ENCODE measurements around the gene CHST8. TPM values are rescaled to one million over a fixed set of nuclear protein-coding genes. Genes with fewer than 3 reads are reported as not detected.
"Not testable (repeated sequence)": the region's sequence is repeated elsewhere in the genome, so short reads cannot be mapped to it uniquely, and the experiment has no call there.

CHST8 gene
- total and polyA plus RNA-seq, 2 donors, result 0.23 to 0.47 TPM

- H3K27me3 ChIP-seq (ENCODE audit: control insufficient read depth in 2 of 2, insufficient read depth in 1 of 2, low read length in 1 of 2); DNase-seq (ENCODE audit: low read depth in 6 of 9, low spot score in 9 of 9); H3K4me1 ChIP-seq (ENCODE audit: control insufficient read depth in 2 of 2, insufficient read depth in 2 of 2, low read length in 2 of 2); H3K9me3 ChIP-seq (ENCODE audit: control insufficient read depth in 2 of 2, insufficient read depth in 1 of 2, low read length in 1 of 2); H3K4me3 ChIP-seq (ENCODE audit: low read length in 2 of 2); H3K36me3 ChIP-seq (ENCODE audit: control insufficient read depth in 2 of 2, insufficient read depth in 2 of 2, low read length in 1 of 2); H3K27ac ChIP-seq (ENCODE audit: low read depth in 1 of 2, low read length in 1 of 2): not testable (repeated sequence)
- WGBS, result 95% methylated on average over 9 of the region's 9 CpGs
Observed at GRCh38 chr19:33663316-33663715, 41.6 kb downstream of the CHST8 start.

GRCh38 chr19:33664744-33665143, 43.0 kb downstream of the CHST8 start:
- WGBS, result 94% methylated on average over 5 of the region's 5 CpGs
- H3K27me3 ChIP-seq (ENCODE audit: control insufficient read depth in 2 of 2, insufficient read depth in 1 of 2, low read length in 1 of 2), result no peaks in the 10 kb centered on the region
- H3K9me3 ChIP-seq (ENCODE audit: control insufficient read depth in 2 of 2, insufficient read depth in 1 of 2, low read length in 1 of 2), result no peaks in the 10 kb centered on the region
- H3K36me3 ChIP-seq (ENCODE audit: control insufficient read depth in 2 of 2, insufficient read depth in 2 of 2, low read length in 1 of 2), result no peaks in the 10 kb centered on the region
- H3K4me3 ChIP-seq (ENCODE audit: low read length in 2 of 2), result no peak overlapping the region
- no peak for DNase-seq (ENCODE audit: low read depth in 6 of 9, low spot score in 9 of 9)
- H3K27ac ChIP-seq (ENCODE audit: low read depth in 1 of 2, low read length in 1 of 2), result no peak overlapping the region
- no peaks in the 10 kb centered on the region for H3K4me1 ChIP-seq (ENCODE audit: control insufficient read depth in 2 of 2, insufficient read depth in 2 of 2, low read length in 2 of 2)

GRCh38 chr19:33665776-33666595, 44.2 kb downstream of the CHST8 start:
- 85% methylated on average over 22 of the region's 22 CpGs for WGBS
- Histone ChIP-seq H3K9me3 (ENCODE audit: control insufficient read depth in 2 of 2, insufficient read depth in 1 of 2, low read length in 1 of 2) (no peaks in the 10 kb centered on the region), H3K27ac (ENCODE audit: low read depth in 1 of 2, low read length in 1 of 2) (no peak overlapping the region), H3K4me1 (ENCODE audit: control insufficient read depth in 2 of 2, insufficient read depth in 2 of 2, low read length in 2 of 2) (no peaks in the 10 kb centered on the region), H3K4me3 (ENCODE audit: low read length in 2 of 2) (no peak overlapping the region), H3K27me3 (ENCODE audit: control insufficient read depth in 2 of 2, insufficient read depth in 1 of 2, low read length in 1 of 2) (no peaks in the 10 kb centered on the region), H3K36me3 (ENCODE audit: control insufficient read depth in 2 of 2, insufficient read depth in 2 of 2, low read length in 1 of 2) (no peaks in the 10 kb centered on the region)
- no peak for DNase-seq (ENCODE audit: low read depth in 6 of 9, low spot score in 9 of 9)

GRCh38 chr19:33667141-33667650, 45.4 kb downstream of the CHST8 start:
- Histone ChIP-seq H3K4me1 (ENCODE audit: control insufficient read depth in 2 of 2, insufficient read depth in 2 of 2, low read length in 2 of 2) (no peaks in the 10 kb centered on the region), H3K27ac (ENCODE audit: low read depth in 1 of 2, low read length in 1 of 2) (no peak overlapping the region), H3K4me3 (ENCODE audit: low read length in 2 of 2) (no peak overlapping the region), H3K9me3 (ENCODE audit: control insufficient read depth in 2 of 2, insufficient read depth in 1 of 2, low read length in 1 of 2) (no peaks in the 10 kb centered on the region), H3K36me3 (ENCODE audit: control insufficient read depth in 2 of 2, insufficient read depth in 2 of 2, low read length in 1 of 2) (no peaks in the 10 kb centered on the region), H3K27me3 (ENCODE audit: control insufficient read depth in 2 of 2, insufficient read depth in 1 of 2, low read length in 1 of 2) (no peaks in the 10 kb centered on the region)
- whole genome bisulfite sequencing, result 61% methylated on average over 15 of the region's 15 CpGs
- no peak for DNase-seq (ENCODE audit: low read depth in 6 of 9, low spot score in 9 of 9)

GRCh38 chr19:33667881-33668280, 46.1 kb downstream of the CHST8 start:
- DNase-seq (ENCODE audit: low read depth in 6 of 9, low spot score in 9 of 9), result no peak

GRCh38 chr19:33668968-33669367, 47.2 kb downstream of the CHST8 start:
- 87% methylated on average over 8 of the region's 8 CpGs for WGBS
- Histone ChIP-seq H3K4me1 (ENCODE audit: control insufficient read depth in 2 of 2, insufficient read depth in 2 of 2, low read length in 2 of 2) (no peaks in the 10 kb centered on the region), H3K36me3 (ENCODE audit: control insufficient read depth in 2 of 2, insufficient read depth in 2 of 2, low read length in 1 of 2) (no peaks in the 10 kb centered on the region), H3K4me3 (ENCODE audit: low read length in 2 of 2) (no peak overlapping the region), H3K27ac (ENCODE audit: low read depth in 1 of 2, low read length in 1 of 2) (no peak overlapping the region), H3K27me3 (ENCODE audit: control insufficient read depth in 2 of 2, insufficient read depth in 1 of 2, low read length in 1 of 2) (no peaks in the 10 kb centered on the region), H3K9me3 (ENCODE audit: control insufficient read depth in 2 of 2, insufficient read depth in 1 of 2, low read length in 1 of 2) (no peaks in the 10 kb centered on the region)
- no peak for DNase-seq (ENCODE audit: low read depth in 6 of 9, low spot score in 9 of 9)

More at GRCh38 chr19:33667881-33668280, 46.1 kb downstream of the CHST8 start:
- Histone ChIP-seq H3K36me3 (ENCODE audit: control insufficient read depth in 2 of 2, insufficient read depth in 2 of 2, low read length in 1 of 2) (no peaks in the 10 kb centered on the region), H3K9me3 (ENCODE audit: control insufficient read depth in 2 of 2, insufficient read depth in 1 of 2, low read length in 1 of 2) (no peaks in the 10 kb centered on the region), H3K27ac (ENCODE audit: low read depth in 1 of 2, low read length in 1 of 2) (no peak overlapping the region), H3K4me3 (ENCODE audit: low read length in 2 of 2) (no peak overlapping the region), H3K4me1 (ENCODE audit: control insufficient read depth in 2 of 2, insufficient read depth in 2 of 2, low read length in 2 of 2) (no peaks in the 10 kb centered on the region), H3K27me3 (ENCODE audit: control insufficient read depth in 2 of 2, insufficient read depth in 1 of 2, low read length in 1 of 2) (no peaks in the 10 kb centered on the region)
- WGBS, result 93% methylated on average over 15 of the region's 15 CpGs

GRCh38 chr19:33669376-33669775, 47.6 kb downstream of the CHST8 start:
- DNase-seq (ENCODE audit: low read depth in 6 of 9, low spot score in 9 of 9), result no peak
- H3K27ac ChIP-seq (ENCODE audit: low read depth in 1 of 2, low read length in 1 of 2), result no peak overlapping the region
- no peaks in the 10 kb centered on the region for H3K27me3 ChIP-seq (ENCODE audit: control insufficient read depth in 2 of 2, insufficient read depth in 1 of 2, low read length in 1 of 2)
- no peaks in the 10 kb centered on the region for H3K36me3 ChIP-seq (ENCODE audit: control insufficient read depth in 2 of 2, insufficient read depth in 2 of 2, low read length in 1 of 2)
- no peaks in the 10 kb centered on the region for H3K4me1 ChIP-seq (ENCODE audit: control insufficient read depth in 2 of 2, insufficient read depth in 2 of 2, low read length in 2 of 2)
- H3K9me3 ChIP-seq (ENCODE audit: control insufficient read depth in 2 of 2, insufficient read depth in 1 of 2, low read length in 1 of 2), result no peaks in the 10 kb centered on the region
- no peak overlapping the region for H3K4me3 ChIP-seq (ENCODE audit: low read length in 2 of 2)
- 89% methylated on average over 5 of the region's 5 CpGs for WGBS

GRCh38 chr19:33670398-33670797, 48.6 kb downstream of the CHST8 start:
- H3K27ac ChIP-seq (ENCODE audit: low read depth in 1 of 2, low read length in 1 of 2), result no peak overlapping the region
- no peaks in the 10 kb centered on the region for H3K9me3 ChIP-seq (ENCODE audit: control insufficient read depth in 2 of 2, insufficient read depth in 1 of 2, low read length in 1 of 2)
- 86% methylated on average over 9 of the region's 9 CpGs for WGBS
- no peak for DNase-seq (ENCODE audit: low read depth in 6 of 9, low spot score in 9 of 9)
- no peaks in the 10 kb centered on the region for H3K36me3 ChIP-seq (ENCODE audit: control insufficient read depth in 2 of 2, insufficient read depth in 2 of 2, low read length in 1 of 2)
- no peaks in the 10 kb centered on the region for H3K4me1 ChIP-seq (ENCODE audit: control insufficient read depth in 2 of 2, insufficient read depth in 2 of 2, low read length in 2 of 2)
- no peaks in the 10 kb centered on the region for H3K27me3 ChIP-seq (ENCODE audit: control insufficient read depth in 2 of 2, insufficient read depth in 1 of 2, low read length in 1 of 2)
- H3K4me3 ChIP-seq (ENCODE audit: low read length in 2 of 2), result no peak overlapping the region

- Histone ChIP-seq H3K4me1 (ENCODE audit: control insufficient read depth in 2 of 2, insufficient read depth in 2 of 2, low read length in 2 of 2) (no peaks in the 10 kb centered on the region), H3K27me3 (ENCODE audit: control insufficient read depth in 2 of 2, insufficient read depth in 1 of 2, low read length in 1 of 2) (no peaks in the 10 kb centered on the region), H3K4me3 (ENCODE audit: low read length in 2 of 2) (no peak overlapping the region), H3K36me3 (ENCODE audit: control insufficient read depth in 2 of 2, insufficient read depth in 2 of 2, low read length in 1 of 2) (no peaks in the 10 kb centered on the region), H3K9me3 (ENCODE audit: control insufficient read depth in 2 of 2, insufficient read depth in 1 of 2, low read length in 1 of 2) (no peaks in the 10 kb centered on the region), H3K27ac (ENCODE audit: low read depth in 1 of 2, low read length in 1 of 2) (no peak overlapping the region)
- no peak for DNase-seq (ENCODE audit: low read depth in 6 of 9, low spot score in 9 of 9)
- 88% methylated on average over 5 of the region's 5 CpGs for WGBS
Observed at GRCh38 chr19:33671211-33671610, 49.5 kb downstream of the CHST8 start.
